SK-N-SH treated with all-trans-retinoic acid at 6 μM for 48 hours (cell line): Measurements from ENCODE around the gene STYX.

Experiments
- BACH2 ChIP-seq: fragments of 250-450 bp; sonication (Bioruptor Pico); IDR thresholded peaks from 2 replicates; pipeline ENCODE4 v1.9.0; 2021; ENCODE audit warnings: mild to moderate bottlenecking, borderline replicate concordance
- CSDC2 ChIP-seq: fragments of 250-450 bp; sonication (Bioruptor Pico); IDR thresholded peaks from 2 replicates; pipeline ENCODE4 v1.5.0; 2020; ENCODE audit warnings: mild to moderate bottlenecking, moderate library complexity
- GLIS3 ChIP-seq: fragments of 250-450 bp; sonication (Bioruptor Pico); IDR thresholded peaks from 2 replicates; pipeline ENCODE4 v1.5.0; 2020; ENCODE audit warnings: mild to moderate bottlenecking, moderate library complexity
- RARB ChIP-seq: fragments of 250-450 bp; sonication (Bioruptor Pico); IDR thresholded peaks from 2 replicates; pipeline ENCODE4 v1.8.0; 2021; ENCODE audit warnings: mild to moderate bottlenecking, moderate library complexity
- SNAI2 ChIP-seq: fragments of 250-450 bp; sonication (Bioruptor Pico); IDR thresholded peaks from 2 replicates; pipeline ENCODE4 v1.5.0; 2020; ENCODE audit warnings: mild to moderate bottlenecking, moderate library complexity
- TCF4 ChIP-seq: fragments of 250-450 bp; sonication (Bioruptor Pico); IDR thresholded peaks from 2 replicates; pipeline ENCODE4 v1.8.0; 2021; ENCODE audit warnings: mild to moderate bottlenecking, moderate library complexity, borderline replicate concordance
- TOX ChIP-seq: fragments of 250-450 bp; sonication (Bioruptor Pico); IDR thresholded peaks from 2 replicates; pipeline ENCODE4 v1.8.0; 2021; ENCODE audit warnings: mild to moderate bottlenecking, moderate library complexity, borderline replicate concordance
- ZC3H10 ChIP-seq: fragments of 250-450 bp; sonication (Bioruptor Pico); IDR thresholded peaks from 2 replicates; pipeline ENCODE4 v1.5.1; 2021; ENCODE audit warnings: mild to moderate bottlenecking, moderate library complexity
- ZFP3 ChIP-seq: fragments of 250-450 bp; sonication (Bioruptor Pico); IDR thresholded peaks from 2 replicates; pipeline ENCODE4 v1.5.0; 2020; ENCODE audit warnings: mild to moderate bottlenecking, moderate library complexity
- TF ChIP-seq, protein P1 (sequence below): fragments of 250-450 bp; sonication (Bioruptor Pico); IDR thresholded peaks from 2 replicates; pipeline ENCODE4 v1.8.0; 2020; ENCODE audit warnings: mild to moderate bottlenecking, moderate library complexity, borderline replicate concordance
- TF ChIP-seq, protein P2 (sequence below): fragments of 250-450 bp; sonication (Bioruptor Pico); IDR thresholded peaks from 2 replicates; pipeline ENCODE4 v1.5.1; 2021; ENCODE audit warnings: mild to moderate bottlenecking, moderate library complexity
- TF ChIP-seq, protein P3 (sequence below): fragments of 250-450 bp; sonication (Bioruptor Pico); IDR thresholded peaks from 2 replicates; pipeline ENCODE4 v1.5.1; 2020; ENCODE audit warnings: low read depth, mild to moderate bottlenecking, moderate library complexity

DNA sequence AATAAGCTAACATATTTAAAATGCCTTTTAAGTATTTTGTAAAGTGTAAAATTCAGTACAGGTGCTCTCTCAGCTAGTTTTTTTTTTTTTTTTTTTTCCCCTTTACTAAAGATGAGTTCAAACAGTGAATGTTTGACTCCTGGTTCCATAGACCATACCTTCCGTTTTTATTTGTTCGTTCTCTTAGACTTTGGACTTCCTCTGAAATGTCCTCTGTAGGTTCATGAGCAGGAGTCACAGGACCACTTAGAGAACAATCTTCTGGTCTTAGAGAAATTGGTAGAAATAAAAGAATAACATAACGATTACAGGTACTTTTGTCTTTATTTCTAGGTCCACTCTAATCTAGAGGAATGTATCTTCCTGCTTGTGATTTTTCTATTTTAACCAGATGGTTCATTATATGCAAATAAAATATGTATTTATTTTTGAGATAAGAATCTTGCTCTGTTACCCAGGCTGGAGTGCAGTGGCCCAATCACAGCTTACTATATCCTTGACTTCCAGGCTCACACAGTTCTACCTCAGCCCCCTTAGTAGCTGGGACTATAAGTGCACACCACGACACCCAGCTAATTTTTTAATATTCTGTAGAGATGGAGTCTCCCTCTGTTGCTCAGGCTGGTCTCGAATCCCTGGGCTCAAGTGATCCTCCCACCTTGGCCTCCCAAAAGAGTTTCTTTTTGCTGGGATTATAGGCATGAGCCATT, 25.8 kb downstream of the STYX start:
- TF ChIP-seq SNAI2 (CRISPR knock-in tag) (no peak), GLIS3 (CRISPR knock-in tag) (no peak), ZC3H10 (no peak), ZFP3 (CRISPR knock-in tag) (no peak), RARB (CRISPR knock-in tag) (no peak), BACH2 (CRISPR knock-in tag) (no peak), CSDC2 (CRISPR knock-in tag) (no peak), TOX (no peak), TCF4 (CRISPR knock-in tag) (no peak)
- TF ChIP-seq, protein P1, sequence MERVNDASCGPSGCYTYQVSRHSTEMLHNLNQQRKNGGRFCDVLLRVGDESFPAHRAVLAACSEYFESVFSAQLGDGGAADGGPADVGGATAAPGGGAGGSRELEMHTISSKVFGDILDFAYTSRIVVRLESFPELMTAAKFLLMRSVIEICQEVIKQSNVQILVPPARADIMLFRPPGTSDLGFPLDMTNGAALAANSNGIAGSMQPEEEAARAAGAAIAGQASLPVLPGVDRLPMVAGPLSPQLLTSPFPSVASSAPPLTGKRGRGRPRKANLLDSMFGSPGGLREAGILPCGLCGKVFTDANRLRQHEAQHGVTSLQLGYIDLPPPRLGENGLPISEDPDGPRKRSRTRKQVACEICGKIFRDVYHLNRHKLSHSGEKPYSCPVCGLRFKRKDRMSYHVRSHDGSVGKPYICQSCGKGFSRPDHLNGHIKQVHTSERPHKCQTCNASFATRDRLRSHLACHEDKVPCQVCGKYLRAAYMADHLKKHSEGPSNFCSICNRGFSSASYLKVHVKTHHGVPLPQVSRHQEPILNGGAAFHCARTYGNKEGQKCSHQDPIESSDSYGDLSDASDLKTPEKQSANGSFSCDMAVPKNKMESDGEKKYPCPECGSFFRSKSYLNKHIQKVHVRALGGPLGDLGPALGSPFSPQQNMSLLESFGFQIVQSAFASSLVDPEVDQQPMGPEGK (CRISPR knock-in tag): no peak
- TF ChIP-seq, protein P2, sequence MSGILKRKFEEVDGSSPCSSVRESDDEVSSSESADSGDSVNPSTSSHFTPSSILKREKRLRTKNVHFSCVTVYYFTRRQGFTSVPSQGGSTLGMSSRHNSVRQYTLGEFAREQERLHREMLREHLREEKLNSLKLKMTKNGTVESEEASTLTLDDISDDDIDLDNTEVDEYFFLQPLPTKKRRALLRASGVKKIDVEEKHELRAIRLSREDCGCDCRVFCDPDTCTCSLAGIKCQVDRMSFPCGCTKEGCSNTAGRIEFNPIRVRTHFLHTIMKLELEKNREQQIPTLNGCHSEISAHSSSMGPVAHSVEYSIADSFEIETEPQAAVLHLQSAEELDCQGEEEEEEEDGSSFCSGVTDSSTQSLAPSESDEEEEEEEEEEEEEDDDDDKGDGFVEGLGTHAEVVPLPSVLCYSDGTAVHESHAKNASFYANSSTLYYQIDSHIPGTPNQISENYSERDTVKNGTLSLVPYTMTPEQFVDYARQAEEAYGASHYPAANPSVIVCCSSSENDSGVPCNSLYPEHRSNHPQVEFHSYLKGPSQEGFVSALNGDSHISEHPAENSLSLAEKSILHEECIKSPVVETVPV: no peak
- TF ChIP-seq, protein P3, sequence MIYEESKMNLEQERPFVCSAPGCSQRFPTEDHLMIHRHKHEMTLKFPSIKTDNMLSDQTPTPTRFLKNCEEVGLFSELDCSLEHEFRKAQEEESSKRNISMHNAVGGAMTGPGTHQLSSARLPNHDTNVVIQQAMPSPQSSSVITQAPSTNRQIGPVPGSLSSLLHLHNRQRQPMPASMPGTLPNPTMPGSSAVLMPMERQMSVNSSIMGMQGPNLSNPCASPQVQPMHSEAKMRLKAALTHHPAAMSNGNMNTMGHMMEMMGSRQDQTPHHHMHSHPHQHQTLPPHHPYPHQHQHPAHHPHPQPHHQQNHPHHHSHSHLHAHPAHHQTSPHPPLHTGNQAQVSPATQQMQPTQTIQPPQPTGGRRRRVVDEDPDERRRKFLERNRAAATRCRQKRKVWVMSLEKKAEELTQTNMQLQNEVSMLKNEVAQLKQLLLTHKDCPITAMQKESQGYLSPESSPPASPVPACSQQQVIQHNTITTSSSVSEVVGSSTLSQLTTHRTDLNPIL (CRISPR knock-in tag): no peak
